A549 (cell line): ENCODE data around the gene MYO18B. TPM values are rescaled to one million over a fixed set of nuclear protein-coding genes. Genes with fewer than 3 reads are reported as not detected.

ENCODE experiments used
- ATAC-seq, 2 experiments: fragments of 200-7000 bp in 1 of 2; fragments of >200 bp in 1 of 2; cut with Nextera tagmentation in 1 of 2; cut with Tn5 transposase in 1 of 2; 3 replicates each; pipeline versions ENCODE4 v1.8.0 to v1.9.1; 2018 to 2020; ENCODE audit warnings: mild to moderate bottlenecking in 1 of 2, moderate library complexity in 1 of 2
- CTCF ChIA-PET: fragments of 300-600 bp; sonication (Branson Sonifier 250); formaldehyde crosslinking; extraction: SDS; loops from one replicate; lab custom pipeline; 2021; ENCODE audit warnings: antibody characterized with exemption, inconsistent platforms; lab: Yijun Ruan, JAX
- POLR2A ChIA-PET: fragments of 350-600 bp; formaldehyde crosslinking; extraction: SDS; loops from one replicate; lab custom pipeline; 2021; ENCODE audit warnings: antibody characterized with exemption, inconsistent platforms; lab: Yijun Ruan, JAX
- DNase-seq, 2 experiments: peaks; one replicate each; pipeline versions ENCODE4 v3.0.0 to v3.0.0-alpha.2; 2011 to 2016; ENCODE audit warnings: low read depth in 1 of 2, low spot score in 1 of 2
- FAIRE-seq: peaks from 2 replicates; lab custom pipeline; 2011; peaks lifted over from hg19 to GRCh38; lab: Jason Lieb, UNC
- H3K27ac ChIP-seq, 2 experiments: fragments of >200 bp; sonication (Bioruptor Twin); formaldehyde crosslinking; 3 replicates each; pipeline ENCODE4 v1.5.1; 2016 to 2017
- H3K4me1 ChIP-seq: fragments of >200 bp; sonication (Bioruptor Twin); formaldehyde crosslinking; 3 replicates; pipeline ENCODE4 v1.6.1; 2016
- H3K4me2 ChIP-seq: fragments of >200 bp; sonication (Bioruptor Twin); formaldehyde crosslinking; 3 replicates; pipeline ENCODE4 v1.6.1; 2016
- H3K4me3 ChIP-seq: fragments of >200 bp; sonication (Bioruptor Twin); formaldehyde crosslinking; 3 replicates; pipeline ENCODE4 v1.5.1; 2016
- H3K9me3 ChIP-seq: fragments of >200 bp; sonication (Bioruptor Twin); formaldehyde crosslinking; 3 replicates; pipeline ENCODE4 v1.6.1; 2016
- BHLHE40 ChIP-seq: IDR thresholded peaks from 2 replicates; pipeline ENCODE4 v1.6.1; 2012; ENCODE audit warnings: low read depth, low read length, inconsistent platforms
- CBX2 ChIP-seq: fragments of 200-600 bp; sonication (generic); IDR thresholded peaks from 2 replicates; pipeline ENCODE4 v1.6.1; 2016; ENCODE audit warnings: low read depth, mild to moderate bottlenecking, borderline replicate concordance
- CBX8 ChIP-seq: fragments of 200-600 bp; sonication (generic); IDR thresholded peaks from 2 replicates; pipeline ENCODE4 v1.6.1; 2016
- CHD4 ChIP-seq: fragments of 200-600 bp; sonication (generic); IDR thresholded peaks from 2 replicates; pipeline ENCODE4 v1.6.1; 2016; ENCODE audit warnings: antibody characterized with exemption, mild to moderate bottlenecking, borderline replicate concordance
- EHMT2 ChIP-seq: fragments of 200-600 bp; sonication (generic); IDR thresholded peaks from 2 replicates; pipeline ENCODE4 v1.6.1; 2016; ENCODE audit warnings: antibody characterized with exemption, low read depth, mild to moderate bottlenecking, moderate library complexity
- FOSB ChIP-seq: fragments of 250-450 bp; sonication (Bioruptor Pico); IDR thresholded peaks from 2 replicates; pipeline ENCODE4 v1.5.0; 2020; ENCODE audit warnings: mild to moderate bottlenecking, moderate library complexity
- FOSL2 ChIP-seq, 2 experiments: fragments of 450-650 bp in 1 of 2; fragments of >200 bp in 1 of 2; sonication (Bioruptor Twin) in 1 of 2; formaldehyde crosslinking; IDR thresholded peaks; 2 replicates each; pipeline versions ENCODE4 v1.5.0 to v1.6.1; 2016 to 2020; ENCODE audit warnings: mild to moderate bottlenecking in 1 of 2, moderate library complexity in 1 of 2
- FOXS1 ChIP-seq: fragments of 250-450 bp; sonication (Bioruptor Pico); IDR thresholded peaks from 2 replicates; pipeline ENCODE4 v1.5.0; 2020; ENCODE audit warnings: mild to moderate bottlenecking, moderate library complexity
- GATA3 ChIP-seq: IDR thresholded peaks from 2 replicates; pipeline ENCODE4 v1.6.1; 2012; ENCODE audit warnings: borderline replicate concordance
- HDAC2 ChIP-seq: fragments of 200-600 bp; sonication (generic); IDR thresholded peaks from 2 replicates; pipeline ENCODE4 v1.6.1; 2016
- HEYL ChIP-seq: fragments of 250-450 bp; sonication (Bioruptor Pico); IDR thresholded peaks from 2 replicates; pipeline ENCODE4 v1.8.0; 2021; ENCODE audit warnings: mild to moderate bottlenecking, moderate library complexity
- HOXA7 ChIP-seq: fragments of 250-450 bp; sonication (Bioruptor Pico); IDR thresholded peaks from 2 replicates; pipeline ENCODE4 v1.5.0; 2020; ENCODE audit warnings: mild to moderate bottlenecking, moderate library complexity
- HOXB5 ChIP-seq: fragments of 250-450 bp; sonication (Bioruptor Pico); IDR thresholded peaks from 2 replicates; pipeline ENCODE4 v1.5.0; 2020; ENCODE audit warnings: mild to moderate bottlenecking, moderate library complexity
- JUN ChIP-seq, 2 experiments: fragments of >200 bp; sonication (Bioruptor Twin); formaldehyde crosslinking; IDR thresholded peaks; 2 replicates in 1 of 2; 3 replicates in 1 of 2; pipeline ENCODE4 v1.6.1; 2016 to 2017
- KDM1A ChIP-seq: fragments of 200-600 bp; sonication (generic); IDR thresholded peaks from 2 replicates; pipeline ENCODE4 v1.6.1; 2016; ENCODE audit warnings: low read depth, mild to moderate bottlenecking
- MAZ ChIP-seq: fragments of 150-350 bp; IDR thresholded peaks from 2 replicates; pipeline ENCODE4 v1.6.1; 2014; ENCODE audit warnings: antibody characterized with exemption, low read depth, low read length, borderline replicate concordance
- MYC ChIP-seq: IDR thresholded peaks from 2 replicates; pipeline ENCODE4 v1.6.1; 2012; ENCODE audit warnings: mild to moderate bottlenecking, inconsistent platforms, low read length, improper control_type of control experiment, borderline replicate concordance
- NPAS2 ChIP-seq: fragments of 250-450 bp; sonication (Bioruptor Pico); IDR thresholded peaks from 2 replicates; pipeline ENCODE4 v1.8.0; 2022; ENCODE audit warnings: mild to moderate bottlenecking, moderate library complexity, borderline replicate concordance
- NR3C1 ChIP-seq: fragments of >200 bp; sonication (Bioruptor Twin); formaldehyde crosslinking; IDR thresholded peaks from 3 replicates; pipeline ENCODE4 v1.6.1; 2017
- RAD21 ChIP-seq, 2 experiments: fragments of >200 bp in 1 of 2; sonication (Bioruptor Twin) in 1 of 2; formaldehyde crosslinking in 1 of 2; IDR thresholded peaks in 1 of 2; conservative IDR thresholded peaks in 1 of 2; 2 replicates in 1 of 2; 3 replicates in 1 of 2; pipeline ENCODE4 v1.6.1; 2012 to 2018; ENCODE audit warnings: inconsistent platforms in 1 of 2
- RNF2 ChIP-seq: fragments of 200-600 bp; sonication (generic); IDR thresholded peaks from 2 replicates; pipeline ENCODE4 v1.6.1; 2016; ENCODE audit warnings: low read depth, mild to moderate bottlenecking, antibody characterized with exemption, moderate library complexity, borderline replicate concordance
- SMC3 ChIP-seq: fragments of >200 bp; sonication (Bioruptor Twin); formaldehyde crosslinking; IDR thresholded peaks from 3 replicates; pipeline ENCODE4 v1.6.1; 2018; ENCODE audit warnings: inconsistent platforms
- SREBF2 ChIP-seq: fragments of 450-650 bp; IDR thresholded peaks from 2 replicates; pipeline ENCODE4 v1.6.1; 2014; ENCODE audit warnings: mild to moderate bottlenecking, moderate library complexity
- TFCP2L1 ChIP-seq: fragments of 250-450 bp; sonication (Bioruptor Pico); IDR thresholded peaks from 2 replicates; pipeline ENCODE4 v1.5.0; 2021; ENCODE audit warnings: mild to moderate bottlenecking
- TP53 ChIP-seq: fragments of 250-450 bp; sonication (Bioruptor Pico); IDR thresholded peaks from 2 replicates; pipeline ENCODE4 v1.5.0; 2021; ENCODE audit warnings: mild to moderate bottlenecking, moderate library complexity
- ZNF302 ChIP-seq: fragments of 250-450 bp; sonication (Bioruptor Pico); IDR thresholded peaks from 2 replicates; pipeline ENCODE4 v1.9.0; 2021; ENCODE audit warnings: inconsistent platforms, mild to moderate bottlenecking, moderate library complexity
- WGBS: methylation state at CpG from one replicate; pipeline ENCODE4 v1.1.6; 2017; ENCODE audit errors: missing lambda C conversion rate; 5-methylcytosine and 5-hydroxymethylcytosine counted together
- polyA plus RNA-seq, 4 experiments: library from polyadenylated mRNA; depleted of rRNA in 3 of 4; stranded (reverse); fragments of >200 nt; fragmentation: RNase III in 1 of 4; extraction: RNeasy Plus Mini Kit Qiagen cat#74134 plus additional on column Dnase treatment in 1 of 4; gene quantifications; 2 replicates in 3 of 4; 3 replicates in 1 of 4; pipeline ENCODE4 v1.2.3, GENCODE V29; 2011 to 2017
- TF ChIP-seq, protein P1 (sequence below): fragments of 150-350 bp; IDR thresholded peaks from 2 replicates; pipeline ENCODE4 v1.6.1; 2014; ENCODE audit warnings: low read depth, mild to moderate bottlenecking, low read length
- TF ChIP-seq, protein P2 (sequence below): fragments of 250-450 bp; sonication (Bioruptor Pico); IDR thresholded peaks from 2 replicates; pipeline ENCODE4 v1.5.0; 2020; ENCODE audit warnings: low read depth, mild to moderate bottlenecking, moderate library complexity
- TF ChIP-seq, protein P3 (sequence below): fragments of 450-650 bp; IDR thresholded peaks from 2 replicates; pipeline ENCODE4 v1.6.1; 2014; ENCODE audit warnings: antibody characterized with exemption

The MYO18B gene
- polyA plus RNA-seq, 2 of the 4 experiments (the other 2 are of a cell fraction): 0.01 TPM

DNA sequence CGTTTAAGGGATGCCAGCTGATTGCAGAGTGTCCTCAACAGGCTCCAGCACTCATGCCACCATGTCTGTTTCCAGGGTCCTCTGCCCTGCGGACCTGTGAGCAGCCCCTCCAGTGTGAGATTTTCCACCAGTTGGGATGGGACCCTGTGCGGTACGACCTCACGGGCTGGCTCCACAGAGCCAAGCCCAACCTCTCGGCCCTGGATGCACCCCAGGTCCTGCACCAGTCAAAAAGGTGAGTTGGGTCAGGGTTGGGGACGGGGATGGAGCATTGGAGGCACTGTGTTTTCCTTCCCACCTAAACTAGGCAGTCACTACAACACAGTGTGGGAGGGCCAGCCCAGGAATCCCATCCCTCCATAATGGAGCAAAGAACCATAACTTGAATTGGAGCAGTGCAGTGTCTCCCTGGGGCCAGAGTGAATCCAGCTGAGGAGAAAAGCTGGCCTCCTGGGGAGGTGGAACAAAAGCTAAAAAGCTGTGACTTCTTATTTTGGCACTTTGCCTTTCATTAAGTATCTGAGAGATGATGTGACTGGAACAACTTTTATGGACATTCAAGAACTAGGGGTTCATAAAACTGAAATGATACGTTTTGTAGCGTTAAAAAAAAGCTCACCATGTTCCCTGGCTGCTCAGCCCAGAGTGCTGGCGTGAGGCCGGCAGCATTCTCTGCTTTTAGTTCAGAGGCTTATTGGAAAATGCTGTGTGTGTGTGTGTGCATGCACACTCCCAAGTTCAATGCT is 101.8 kb downstream of the MYO18B start (continued):
- TF ChIP-seq, protein P1, sequence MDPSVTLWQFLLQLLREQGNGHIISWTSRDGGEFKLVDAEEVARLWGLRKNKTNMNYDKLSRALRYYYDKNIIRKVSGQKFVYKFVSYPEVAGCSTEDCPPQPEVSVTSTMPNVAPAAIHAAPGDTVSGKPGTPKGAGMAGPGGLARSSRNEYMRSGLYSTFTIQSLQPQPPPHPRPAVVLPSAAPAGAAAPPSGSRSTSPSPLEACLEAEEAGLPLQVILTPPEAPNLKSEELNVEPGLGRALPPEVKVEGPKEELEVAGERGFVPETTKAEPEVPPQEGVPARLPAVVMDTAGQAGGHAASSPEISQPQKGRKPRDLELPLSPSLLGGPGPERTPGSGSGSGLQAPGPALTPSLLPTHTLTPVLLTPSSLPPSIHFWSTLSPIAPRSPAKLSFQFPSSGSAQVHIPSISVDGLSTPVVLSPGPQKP: no peak
- TF ChIP-seq, protein P2, sequence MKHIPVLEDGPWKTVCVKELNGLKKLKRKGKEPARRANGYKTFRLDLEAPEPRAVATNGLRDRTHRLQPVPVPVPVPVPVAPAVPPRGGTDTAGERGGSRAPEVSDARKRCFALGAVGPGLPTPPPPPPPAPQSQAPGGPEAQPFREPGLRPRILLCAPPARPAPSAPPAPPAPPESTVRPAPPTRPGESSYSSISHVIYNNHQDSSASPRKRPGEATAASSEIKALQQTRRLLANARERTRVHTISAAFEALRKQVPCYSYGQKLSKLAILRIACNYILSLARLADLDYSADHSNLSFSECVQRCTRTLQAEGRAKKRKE (CRISPR knock-in tag): no peak
- TF ChIP-seq SREBF2: no peak
- no peak for TF ChIP-seq NPAS2 (CRISPR knock-in tag)

DNA sequence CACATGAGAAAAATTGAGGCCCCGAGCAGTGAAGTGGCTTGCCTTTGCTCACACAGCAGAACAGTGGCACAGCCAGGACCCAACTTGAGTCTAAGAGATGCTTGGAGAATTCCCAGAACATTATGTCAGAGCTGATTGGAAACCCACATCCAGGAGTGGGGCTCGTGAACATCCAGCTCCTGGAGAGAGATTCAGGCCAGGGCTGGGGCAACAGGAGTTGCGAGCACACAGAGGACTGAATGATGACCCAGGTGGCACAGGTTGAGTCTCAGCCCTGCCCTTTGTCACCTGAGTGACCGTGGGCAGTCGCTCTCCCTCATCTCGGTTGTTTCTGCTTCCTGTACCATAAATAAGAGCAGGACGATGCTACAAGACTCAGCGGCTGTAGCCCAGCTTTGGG is 102.6 kb downstream of the MYO18B start:
- no peaks in the 10 kb centered on the region for H3K4me1 ChIP-seq
- no peak for DNase-seq
- ChIA-PET CTCF (interaction anchor here (1.0 to 2.9 kb wide), 2 partner anchors 10 to 11 kb away, joined by 3 to 17 read pairs; no protein-coding TSS in a partner anchor), POLR2A (no interaction called here)
- no peak overlapping the region for H3K4me2 ChIP-seq
- no peak overlapping the region for H3K4me3 ChIP-seq
- no peak overlapping the region for H3K27ac ChIP-seq
- no peak for ATAC-seq
- no peak for FAIRE-seq
- 14% methylated on average over 5 of the region's 8 CpGs for WGBS
- TF ChIP-seq FOSL2 (IDR thresholded peaks at IDR 0.05) (no peak), FOSL2 (CRISPR knock-in tag; IDR thresholded peaks at IDR 0.05) (no peak), HOXB5 (CRISPR knock-in tag) (no peak), SMC3 (no peak), ZNF302 (no peak), KDM1A (no peak), BHLHE40 (no peak), NPAS2 (CRISPR knock-in tag) (no peak), RNF2 (no peak), MYC (no peak), CBX2 (no peak), CHD4 (no peak), HDAC2 (no peak), JUN (IDR thresholded peaks at IDR 0.05) (no peak), MAZ (no peak), GATA3 (no peak), HOXA7 (CRISPR knock-in tag) (no peak), SREBF2 (no peak), NR3C1 (no peak), CBX8 (no peak)
- TF ChIP-seq, protein P2 (CRISPR knock-in tag): no peak
- no peaks in the 10 kb centered on the region for H3K9me3 ChIP-seq

DNA sequence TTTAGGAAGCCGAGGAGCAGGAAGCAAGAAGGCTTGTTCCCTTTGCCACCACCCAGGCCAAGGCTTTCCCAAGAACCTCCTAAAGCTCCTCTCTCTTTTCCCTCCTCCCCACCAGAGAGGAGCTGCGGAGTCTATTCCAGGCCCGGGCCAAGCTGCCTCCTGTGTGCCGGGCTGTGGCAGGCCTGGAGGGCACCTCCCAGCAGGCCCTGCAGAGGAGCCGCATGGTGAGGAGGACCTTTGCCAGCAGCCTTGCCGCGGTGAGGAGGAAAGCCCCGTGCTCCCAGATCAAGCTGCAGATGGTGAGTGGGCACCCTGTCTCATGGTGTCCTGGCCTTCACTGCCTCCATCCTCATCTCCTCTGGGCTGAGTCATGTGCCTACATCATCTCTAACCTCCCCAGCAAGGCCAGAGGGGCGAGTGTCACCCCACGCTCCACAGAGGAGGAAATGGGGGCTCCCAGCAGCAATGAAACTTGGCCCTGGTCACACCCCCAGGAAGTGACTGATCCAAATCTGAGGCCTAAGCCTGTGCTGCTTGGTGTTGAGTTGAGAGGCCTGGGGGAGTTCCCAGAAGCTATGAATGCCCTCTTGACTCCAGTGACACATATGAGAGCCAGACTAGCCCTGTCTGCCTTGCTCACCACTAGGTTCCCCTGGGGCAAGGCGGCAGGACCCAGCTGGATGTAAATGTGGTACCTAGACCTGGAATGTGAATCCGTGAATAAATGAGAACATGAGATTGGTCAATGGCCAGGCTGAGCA is 104.2 kb downstream of the MYO18B start:
- POLR2A ChIA-PET: no interaction called here
- FAIRE-seq: no peak

More for the DNA sequence above, 104.2 kb downstream of the MYO18B start:
- Histone ChIP-seq H3K9me3 (no peaks in the 10 kb centered on the region), H3K4me1 (no peaks in the 10 kb centered on the region), H3K4me2 (no peak overlapping the region), H3K4me3 (no peak overlapping the region), H3K27ac (no peak overlapping the region)
- CTCF ChIA-PET: interaction anchor here (2.9 kb wide), 1 partner anchor 8 kb away, joined by 17 read pairs; no protein-coding TSS in a partner anchor
- TF ChIP-seq, protein P2 (CRISPR knock-in tag): no peak
- no peak for TF ChIP-seq FOSB (CRISPR knock-in tag)
- TF ChIP-seq KDM1A: no peak
- TF ChIP-seq RNF2: no peak
- no peak for TF ChIP-seq JUN (IDR thresholded peaks at IDR 0.05)
- TF ChIP-seq HEYL (CRISPR knock-in tag): no peak
- TF ChIP-seq, protein P3, sequence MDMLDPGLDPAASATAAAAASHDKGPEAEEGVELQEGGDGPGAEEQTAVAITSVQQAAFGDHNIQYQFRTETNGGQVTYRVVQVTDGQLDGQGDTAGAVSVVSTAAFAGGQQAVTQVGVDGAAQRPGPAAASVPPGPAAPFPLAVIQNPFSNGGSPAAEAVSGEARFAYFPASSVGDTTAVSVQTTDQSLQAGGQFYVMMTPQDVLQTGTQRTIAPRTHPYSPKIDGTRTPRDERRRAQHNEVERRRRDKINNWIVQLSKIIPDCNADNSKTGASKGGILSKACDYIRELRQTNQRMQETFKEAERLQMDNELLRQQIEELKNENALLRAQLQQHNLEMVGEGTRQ: no peak
- TF ChIP-seq TP53 (CRISPR knock-in tag): no peak
- TF ChIP-seq RAD21 (conservative IDR thresholded peaks at IDR 0.05 in 1 of 2, IDR thresholded peaks at IDR 0.05 in 1 of 2): no peak
- no peak for TF ChIP-seq FOXS1
- TF ChIP-seq EHMT2: no peak
- TF ChIP-seq TFCP2L1 (CRISPR knock-in tag): no peak
- ATAC-seq: no peak
- WGBS: 45% methylated on average over 4 of the region's 12 CpGs
- no peak for DNase-seq
